ENCODE measurements around the gene DEPDC5. TPM values are rescaled to one million over a fixed set of nuclear protein-coding genes. Genes with fewer than 3 reads are reported as not detected.
"Not testable (repeated sequence)": the region's sequence is repeated elsewhere in the genome, so short reads cannot be mapped to it uniquely, and the experiment has no call there.

The DEPDC5 gene
- total RNA-seq, 1 experiment from 2014 or later: 13.3 TPM

GRCh38 chr22:31802575-31802974, 48.8 kb downstream of the DEPDC5 start:
- TF ChIP-seq CTCF (IDR thresholded peaks at IDR 0.05; ENCODE audit: unreplicated experiment): no peak
- POLR2A ChIA-PET: interaction anchor here (0.6 kb wide), 1 partner anchor 19 kb away, joined by 3 read pairs; no protein-coding TSS in a partner anchor
- Mint-ChIP-seq H3K4me3 (ENCODE audit: unreplicated experiment) (no peak overlapping the region), H3K4me1 (ENCODE audit: insufficient read depth, unreplicated experiment) (no peaks in the 10 kb centered on the region), H3K36me3 (ENCODE audit: insufficient read depth, unreplicated experiment) (peaks cover 81% of the 10 kb centered on the region), H3K9me3 (ENCODE audit: unreplicated experiment) (no peaks in the 10 kb centered on the region), H3K27ac (ENCODE audit: low read depth, unreplicated experiment) (no peak overlapping the region), H3K27me3 (ENCODE audit: insufficient read depth, unreplicated experiment) (no peaks in the 10 kb centered on the region)
- intact Hi-C loops (cut with micrococcal nuclease): no loop called here
- BruUV-seq (replicated peaks): no TSS peak
- DNase-seq (ENCODE audit: unreplicated experiment): no peak
- CTCF ChIA-PET: no interaction called here

DNA sequence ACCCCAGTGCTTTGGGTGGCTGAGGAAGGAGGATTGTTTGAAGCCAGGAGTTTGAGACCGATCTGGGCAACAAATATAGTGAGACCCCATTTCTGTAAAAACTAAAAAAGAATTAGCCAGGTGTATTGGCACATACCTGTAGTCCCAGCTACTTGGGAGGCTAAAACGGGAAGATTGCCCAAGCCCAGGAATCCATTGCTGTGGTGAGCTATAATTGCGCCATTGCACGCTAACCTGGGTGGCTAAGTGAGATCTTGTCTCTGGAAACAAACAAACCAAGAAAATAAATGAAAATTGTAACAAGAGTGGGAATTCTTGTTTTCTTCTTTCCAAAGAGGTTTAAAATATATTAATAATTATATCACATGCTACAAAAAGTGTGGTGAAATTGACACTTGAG, 52.9 kb downstream of the DEPDC5 start:
- POLR2A ChIA-PET: no interaction called here
- BruUV-seq (replicated peaks): no TSS peak
- H3K36me3 Mint-ChIP-seq (ENCODE audit: insufficient read depth, unreplicated experiment): peaks cover 87% of the 10 kb centered on the region
- CTCF ChIA-PET: interaction anchor here (0.9 kb wide), 1 partner anchor 141 kb away, joined by 3 read pairs; no protein-coding TSS in a partner anchor
- H3K27me3 Mint-ChIP-seq (ENCODE audit: insufficient read depth, unreplicated experiment): no peaks in the 10 kb centered on the region
- H3K27ac Mint-ChIP-seq (ENCODE audit: low read depth, unreplicated experiment): no peak overlapping the region
- no peaks in the 10 kb centered on the region for H3K9me3 Mint-ChIP-seq (ENCODE audit: unreplicated experiment)
- no peak for DNase-seq (ENCODE audit: unreplicated experiment)
- no peak overlapping the region for H3K4me3 Mint-ChIP-seq (ENCODE audit: unreplicated experiment)
- H3K4me1 Mint-ChIP-seq (ENCODE audit: insufficient read depth, unreplicated experiment): no peaks in the 10 kb centered on the region
- intact Hi-C loops (cut with micrococcal nuclease): no loop called here
- TF ChIP-seq CTCF (IDR thresholded peaks at IDR 0.05; ENCODE audit: unreplicated experiment): no peak

DNA sequence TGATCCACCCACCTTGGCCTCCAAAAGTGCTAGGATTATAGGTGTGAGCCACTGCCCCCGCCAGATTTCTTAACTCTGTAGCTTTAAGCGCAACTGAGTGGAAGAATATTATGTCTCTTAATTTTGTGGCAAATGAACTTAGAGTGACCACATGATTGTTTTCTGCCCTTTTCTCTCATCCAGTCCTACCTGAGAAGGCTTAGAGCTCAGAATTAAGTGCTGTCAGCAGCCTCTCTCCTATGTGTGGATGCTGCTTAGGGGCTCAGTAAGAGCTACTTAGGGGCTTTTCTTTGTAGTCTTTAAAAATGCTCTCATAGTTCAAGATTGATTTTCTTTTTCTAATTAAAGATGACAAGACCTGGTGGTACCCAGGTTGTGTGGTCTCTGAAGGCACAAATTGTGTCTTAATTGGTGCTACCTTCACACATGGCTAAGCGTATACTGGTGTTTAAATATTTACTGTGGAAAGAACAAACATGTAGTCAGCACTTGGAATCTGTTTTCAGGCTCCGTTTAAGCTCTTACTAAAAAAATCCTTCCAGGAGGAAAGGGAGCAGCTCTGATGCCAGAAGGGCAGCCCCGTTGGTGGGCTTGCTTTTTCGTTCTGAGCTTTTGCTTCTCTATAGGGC, 59.3 kb downstream of the DEPDC5 start:
- POLR2A ChIA-PET: interaction anchor here (0.9 kb wide), 1 partner anchor 18 kb away, joined by 3 read pairs; no protein-coding TSS in a partner anchor
- Mint-ChIP-seq H3K27me3 (ENCODE audit: insufficient read depth, unreplicated experiment) (no peaks in the 10 kb centered on the region), H3K36me3 (ENCODE audit: insufficient read depth, unreplicated experiment) (peaks cover 89% of the 10 kb centered on the region), H3K4me1 (ENCODE audit: insufficient read depth, unreplicated experiment) (no peaks in the 10 kb centered on the region), H3K27ac (ENCODE audit: low read depth, unreplicated experiment) (no peak overlapping the region), H3K4me3 (ENCODE audit: unreplicated experiment) (no peak overlapping the region), H3K9me3 (ENCODE audit: unreplicated experiment) (no peaks in the 10 kb centered on the region)
- intact Hi-C loops (cut with micrococcal nuclease): no loop called here
- TF ChIP-seq CTCF (IDR thresholded peaks at IDR 0.05; ENCODE audit: unreplicated experiment): no peak
- CTCF ChIA-PET: interaction anchor here (0.7 to 1.5 kb wide), 3 partner anchors 17 to 160 kb away, joined by 4 to 7 read pairs (median 4); no protein-coding TSS in a partner anchor
- no peak for DNase-seq (ENCODE audit: unreplicated experiment)
- no TSS peak for BruUV-seq (replicated peaks)

GRCh38 chr22:31813898-31814297, 60.1 kb downstream of the DEPDC5 start:
- H3K9me3 Mint-ChIP-seq (ENCODE audit: unreplicated experiment); H3K27ac Mint-ChIP-seq (ENCODE audit: low read depth, unreplicated experiment); H3K4me3 Mint-ChIP-seq (ENCODE audit: unreplicated experiment); H3K27me3 Mint-ChIP-seq (ENCODE audit: insufficient read depth, unreplicated experiment); CTCF ChIA-PET; DNase-seq (ENCODE audit: unreplicated experiment); BruUV-seq (replicated peaks); H3K4me1 Mint-ChIP-seq (ENCODE audit: insufficient read depth, unreplicated experiment); intact Hi-C loops (cut with micrococcal nuclease): not testable (repeated sequence)
- H3K36me3 Mint-ChIP-seq (ENCODE audit: insufficient read depth, unreplicated experiment): peaks cover 90% of the 10 kb centered on the region
- POLR2A ChIA-PET: interaction anchor here (0.9 kb wide), 1 partner anchor 19 kb away, joined by 3 read pairs; no protein-coding TSS in a partner anchor

All from MCF 10A (cell line).